GM12872 (cell line): ENCODE data around the gene KMT2D.

Experiments
- CTCF ChIP-seq: IDR thresholded peaks from 3 replicates; pipeline ENCODE4 v1.5.1; 2011; ENCODE audit warnings: low read depth, mild to moderate bottlenecking, low read length, moderate library complexity; ENCODE audit not compliant: insufficient read depth

KMT2D gene, protein sequence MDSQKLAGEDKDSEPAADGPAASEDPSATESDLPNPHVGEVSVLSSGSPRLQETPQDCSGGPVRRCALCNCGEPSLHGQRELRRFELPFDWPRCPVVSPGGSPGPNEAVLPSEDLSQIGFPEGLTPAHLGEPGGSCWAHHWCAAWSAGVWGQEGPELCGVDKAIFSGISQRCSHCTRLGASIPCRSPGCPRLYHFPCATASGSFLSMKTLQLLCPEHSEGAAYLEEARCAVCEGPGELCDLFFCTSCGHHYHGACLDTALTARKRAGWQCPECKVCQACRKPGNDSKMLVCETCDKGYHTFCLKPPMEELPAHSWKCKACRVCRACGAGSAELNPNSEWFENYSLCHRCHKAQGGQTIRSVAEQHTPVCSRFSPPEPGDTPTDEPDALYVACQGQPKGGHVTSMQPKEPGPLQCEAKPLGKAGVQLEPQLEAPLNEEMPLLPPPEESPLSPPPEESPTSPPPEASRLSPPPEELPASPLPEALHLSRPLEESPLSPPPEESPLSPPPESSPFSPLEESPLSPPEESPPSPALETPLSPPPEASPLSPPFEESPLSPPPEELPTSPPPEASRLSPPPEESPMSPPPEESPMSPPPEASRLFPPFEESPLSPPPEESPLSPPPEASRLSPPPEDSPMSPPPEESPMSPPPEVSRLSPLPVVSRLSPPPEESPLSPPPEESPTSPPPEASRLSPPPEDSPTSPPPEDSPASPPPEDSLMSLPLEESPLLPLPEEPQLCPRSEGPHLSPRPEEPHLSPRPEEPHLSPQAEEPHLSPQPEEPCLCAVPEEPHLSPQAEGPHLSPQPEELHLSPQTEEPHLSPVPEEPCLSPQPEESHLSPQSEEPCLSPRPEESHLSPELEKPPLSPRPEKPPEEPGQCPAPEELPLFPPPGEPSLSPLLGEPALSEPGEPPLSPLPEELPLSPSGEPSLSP (N-terminal part only)

DNA sequence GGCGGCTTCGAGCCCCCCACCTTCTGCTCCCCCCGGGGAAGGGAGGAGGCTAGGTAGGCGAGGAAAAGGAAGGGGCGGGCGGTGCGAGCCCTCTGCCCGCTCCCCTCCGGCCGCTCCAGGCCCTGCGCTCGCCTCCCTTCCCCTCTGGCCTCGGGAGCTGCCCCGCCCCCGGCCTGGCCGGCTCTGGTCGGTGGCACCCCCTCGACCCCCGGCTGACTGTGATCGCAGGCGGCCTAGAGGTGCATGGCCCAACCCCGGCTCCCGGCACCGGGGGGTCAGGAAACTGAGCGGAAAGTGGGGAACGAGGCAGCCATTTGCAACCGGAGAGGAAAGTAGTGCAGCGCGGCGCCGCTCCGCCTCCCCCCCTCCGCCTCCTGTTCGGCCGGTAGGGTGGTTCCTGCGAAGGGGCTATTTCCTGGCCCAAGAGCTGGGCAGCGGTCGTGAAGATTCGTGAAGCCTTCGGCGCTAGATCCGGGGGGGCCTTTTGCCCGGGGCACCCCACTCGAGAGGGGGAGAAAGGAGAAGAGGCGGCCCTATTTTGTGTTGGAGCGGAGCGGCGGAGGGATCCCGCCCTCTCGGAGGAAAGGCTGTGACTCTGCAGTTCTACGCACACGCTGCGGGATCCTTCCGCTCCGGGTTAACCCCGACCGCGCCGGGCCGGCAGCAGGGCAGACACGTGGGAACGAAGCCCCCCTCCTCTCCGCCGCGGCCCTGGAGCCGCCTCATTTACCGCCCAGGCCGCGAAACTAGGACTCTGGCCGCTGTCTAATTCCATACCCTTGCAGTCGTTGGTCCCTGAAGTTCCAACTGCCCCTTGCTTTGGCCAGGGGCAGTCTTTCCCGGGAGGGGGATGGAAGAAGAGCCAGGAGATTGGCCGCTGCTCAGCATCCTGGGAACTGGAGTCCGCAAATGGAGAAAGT is at the start of gene KMT2D:
TSS of gene KMT2D (minus strand) at position 558 of the 920 bp plus-strand sequence. CDS start 5,470 bp downstream, outside the sequence.
- TF ChIP-seq CTCF: peak; percentile 38; the same call in 1 of the 3 replicates

DNA sequence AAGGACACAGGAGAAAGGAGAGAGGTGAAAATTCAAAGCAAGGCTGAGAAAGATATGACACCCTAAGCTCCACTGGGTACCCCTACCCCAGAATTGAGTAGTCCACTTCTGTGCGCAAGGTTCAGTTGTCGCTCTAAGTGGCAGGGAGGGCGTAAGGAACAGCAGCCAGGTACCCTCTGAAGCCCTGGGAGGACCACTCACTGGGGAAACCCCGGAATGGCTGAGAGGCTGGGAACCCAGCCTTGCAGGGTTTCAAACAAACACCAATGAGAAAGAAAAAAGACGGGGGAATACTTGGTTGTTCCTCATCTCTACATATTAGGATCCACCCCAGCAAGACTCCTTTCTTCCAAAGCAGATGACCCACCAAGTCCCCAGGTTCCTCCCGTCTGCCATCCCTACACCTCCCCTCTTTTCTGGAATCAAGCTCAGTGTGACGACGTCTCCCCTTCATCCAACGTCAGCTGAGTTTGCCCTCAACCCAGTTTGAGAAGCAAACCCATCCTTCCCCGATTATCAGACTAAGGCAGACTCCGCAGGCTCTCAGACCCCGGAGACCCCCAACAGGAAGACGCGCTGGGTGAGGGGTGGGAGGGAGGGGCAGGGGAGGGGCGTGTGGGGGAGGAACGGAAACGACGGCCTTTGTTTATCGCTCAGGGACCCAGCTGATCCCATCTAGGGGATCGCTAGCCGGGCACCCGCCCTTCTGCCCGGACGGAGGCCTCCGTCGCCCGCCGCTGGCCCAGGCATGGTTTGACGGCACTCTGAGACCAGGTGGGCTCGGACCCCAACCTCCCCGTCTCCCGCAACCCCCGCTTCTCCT is 49.3 kb upstream of the KMT2D start:
- TF ChIP-seq CTCF: no peak

GRCh38 chr12:49108958-49109404 is 48.4 kb upstream of the KMT2D start:
- TF ChIP-seq CTCF: no peak

DNA sequence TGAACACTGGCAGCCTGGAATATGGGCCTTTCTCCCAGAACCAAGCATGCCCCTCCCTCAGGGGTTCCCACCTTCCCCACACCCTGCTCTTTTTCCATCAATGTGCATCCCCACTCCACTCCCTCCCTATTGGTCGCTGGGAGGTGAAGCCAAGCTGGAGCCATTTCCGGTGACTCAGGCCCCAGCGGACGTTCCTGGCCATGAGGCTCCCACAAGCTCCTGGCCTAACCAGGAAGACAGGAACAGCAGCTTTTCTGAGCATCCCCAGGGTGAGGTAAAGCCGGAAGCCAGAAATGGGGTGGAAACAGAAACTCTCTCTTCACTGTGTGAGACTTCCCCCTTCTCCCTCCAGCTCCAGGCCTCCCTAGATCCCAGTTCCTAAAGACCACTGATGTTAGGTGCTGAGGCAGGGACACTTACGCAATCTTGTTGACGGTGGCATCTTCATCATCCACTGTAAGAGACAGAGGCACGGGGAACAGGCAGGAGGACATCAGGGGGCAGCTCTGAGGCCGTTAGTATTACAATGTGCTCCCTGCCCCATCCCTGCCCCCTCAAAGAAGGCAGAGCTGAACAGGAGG is 45.0 kb upstream of the KMT2D start:
- no peak for TF ChIP-seq CTCF

DNA sequence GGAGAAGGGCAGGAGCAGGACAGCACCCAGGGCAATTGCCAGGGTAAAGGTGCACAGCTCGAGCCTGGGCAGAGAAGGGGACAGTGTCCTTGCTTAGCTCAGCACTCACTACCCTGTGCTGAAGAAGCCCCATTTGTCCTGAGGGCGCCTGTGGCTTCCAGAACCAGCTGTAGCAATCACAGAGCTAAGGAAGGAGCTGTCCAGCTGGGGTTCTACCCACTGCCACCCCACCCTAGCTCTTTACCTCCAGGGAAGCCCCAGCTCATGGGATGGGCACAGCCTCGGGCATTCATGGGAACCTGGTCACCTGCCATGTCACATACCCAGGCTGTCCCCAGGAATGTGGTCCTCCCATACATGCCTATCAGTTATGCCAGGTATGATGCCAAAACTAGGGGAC is 44.2 kb upstream of the KMT2D start:
- TF ChIP-seq CTCF: no peak

GRCh38 chr12:49100380-49100779 is 39.8 kb upstream of the KMT2D start:
- TF ChIP-seq CTCF: no peak
